Activated gamma-delta T cell (primary cell): ENCODE measurements around the gene SPTAN1.
"Not testable (repeated sequence)": the region's sequence is repeated elsewhere in the genome, so short reads cannot be mapped to it uniquely, and the experiment has no call there.

Experiments
- DNase-seq: peaks from one replicate; lab custom pipeline; 2025; lab: John Stamatoyannopoulos, UW

Gene SPTAN1

GRCh38 chr9:128632486-128632885 lies 80.1 kb downstream of the SPTAN1 start:
- DNase-seq = no peak

- DNase-seq = no peak
Observed at GRCh38 chr9:128633057-128633456, 80.7 kb downstream of the SPTAN1 start.

GRCh38 chr9:128633601-128634000 lies 81.2 kb downstream of the SPTAN1 start:
- DNase-seq = no peak

- no peak for DNase-seq
Observed at GRCh38 chr9:128634111-128634510, 81.7 kb downstream of the SPTAN1 start.

- no peak for DNase-seq
Observed at GRCh38 chr9:128634651-128635262, 82.4 kb downstream of the SPTAN1 start.

GRCh38 chr9:128635266-128636023 lies 83.1 kb downstream of the SPTAN1 start:
- DNase-seq = no peak

GRCh38 chr9:128636024-128636390 lies 83.6 kb downstream of the SPTAN1 start:
- DNase-seq = no peak

- no peak for DNase-seq
Observed at GRCh38 chr9:128636556-128637530, 84.5 kb downstream of the SPTAN1 start.

GRCh38 chr9:128637656-128638055 lies 85.3 kb downstream of the SPTAN1 start:
- DNase-seq = no peak

- no peak for DNase-seq
Observed at GRCh38 chr9:128638580-128638979, 86.2 kb downstream of the SPTAN1 start.

- no peak for DNase-seq
Observed at GRCh38 chr9:128640603-128641002, 88.2 kb downstream of the SPTAN1 start.

GRCh38 chr9:128642675-128643245 lies 90.4 kb downstream of the SPTAN1 start:
- no peak for DNase-seq

- no peak for DNase-seq
Observed at GRCh38 chr9:128643519-128644300, 91.3 kb downstream of the SPTAN1 start.

- not testable (repeated sequence) for DNase-seq
Observed at GRCh38 chr9:128648206-128648605, 95.8 kb downstream of the SPTAN1 start.

GRCh38 chr9:128651798-128652197 lies 99.4 kb downstream of the SPTAN1 start:
- DNase-seq = no peak

GRCh38 chr9:128653908-128654307 lies 101.5 kb downstream of the SPTAN1 start:
- no peak for DNase-seq

GRCh38 chr9:128654481-128654880 lies 102.1 kb downstream of the SPTAN1 start:
- no peak for DNase-seq

GRCh38 chr9:128656416-128657343 lies 104.3 kb downstream of the SPTAN1 start, which contains the start of gene DYNC2I2:
Gene DYNC2I2, minus strand, starts transcription at chr9:128656847. Its CDS starts 121 bp downstream, at chr9:128656726.
- peak; percentile 92 for DNase-seq

GRCh38 chr9:128657344-128657704 lies 104.9 kb downstream of the SPTAN1 start:
- no peak for DNase-seq

- no peak for DNase-seq
Observed at GRCh38 chr9:128657796-128658195, 105.4 kb downstream of the SPTAN1 start.
